ENCODE data around the gene ARL8B. TPM values are rescaled to one million over a fixed set of nuclear protein-coding genes. Genes with fewer than 3 reads are reported as not detected.

The ARL8B gene
- total and polyA plus RNA-seq, 10 of the 15 experiments (the other 5 are each of a cell fraction or from before 2014, with no cell fraction given) = 22.0 to 80.6 (median 43.7) TPM

DNA sequence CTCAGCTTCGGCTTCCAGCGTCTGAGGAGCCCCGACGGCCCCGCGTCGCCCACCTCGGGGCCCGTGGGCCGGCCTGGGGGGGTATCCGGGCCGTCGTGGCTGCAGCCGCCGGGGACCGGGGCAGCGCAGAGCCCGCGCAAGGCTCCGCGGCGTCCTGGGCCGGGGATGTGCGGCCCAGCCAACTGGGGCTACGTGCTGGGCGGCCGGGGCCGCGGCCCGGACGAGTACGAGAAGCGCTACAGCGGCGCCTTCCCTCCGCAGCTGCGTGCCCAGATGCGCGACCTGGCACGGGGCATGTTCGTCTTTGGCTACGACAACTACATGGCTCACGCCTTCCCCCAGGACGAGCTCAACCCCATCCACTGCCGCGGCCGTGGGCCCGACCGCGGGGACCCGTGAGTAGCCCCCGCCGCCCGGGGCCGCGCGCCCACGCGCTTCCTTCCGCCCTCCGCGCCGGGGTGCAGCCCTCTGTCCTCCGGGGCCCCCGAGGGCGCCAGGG is 65.9 kb downstream of the ARL8B start:
- intact Hi-C loops (cut with micrococcal nuclease; ENCODE audit: unreplicated experiment) (loop anchor here (1.0 to 5.0 kb wide), 4 partner anchors 47 to 431 kb away; partner anchors contain the start of genes ARL8B and BHLHE40), in situ Hi-C loops (cut with MboI) (no loop called here)
- peak overlapping the region; percentile 96 for H3K27ac ChIP-seq (ENCODE audit: control insufficient read depth, insufficient read depth)
- no TSS peak for BruUV-seq (replicated peaks)
- H3K4me2 ChIP-seq (ENCODE audit: control insufficient read depth, insufficient read depth) = peak overlapping the region; percentile 17
- no peak for DNase-seq (ENCODE audit: low read depth, low spot score)
- ChIA-PET RAD21 (ENCODE audit: unreplicated experiment) (interaction anchor here (1.5 to 3.9 kb wide), 5 partner anchors 10 to 64 kb away, joined by 4 to 31 read pairs (median 14); no protein-coding TSS in a partner anchor), CTCF (interaction anchor here (1.6 to 18.8 kb wide), 3 partner anchors 10 to 204 kb away, joined by 3 to 163 read pairs (median 7); no protein-coding TSS in a partner anchor), SMC1A (ENCODE audit: uncharacterized antibody, unreplicated experiment) (interaction anchor here (1.5 to 20.1 kb wide), 5 partner anchors 7 to 111 kb away, joined by 4 to 284 read pairs (median 30); no protein-coding TSS in a partner anchor), POLR2A (interaction anchor here (1.0 to 5.5 kb wide), 6 partner anchors 10 to 51 kb away, joined by 3 to 68 read pairs (median 8); no protein-coding TSS in a partner anchor)
- 0 out of 2 replicates have a peak overlapping the region, but pooled peaks have one; percentile 8 for H2AFZ ChIP-seq (ENCODE audit: control insufficient read depth, low read depth, low read length)
- ATAC-seq = peak; percentile 16
- no peaks in the 10 kb centered on the region for H3K27me3 ChIP-seq (replicated peaks in 1 of 2; ENCODE audit: control insufficient read depth in 2 of 2, insufficient read depth in 2 of 2, low read length in 1 of 2)
- FAIRE-seq = no peak
- H4K20me1 ChIP-seq (ENCODE audit: control insufficient read depth, insufficient read depth) = no peaks in the 10 kb centered on the region
- peak overlapping the region; percentile 88 for H3K4me3 ChIP-seq
- H3K79me2 ChIP-seq (ENCODE audit: control insufficient read depth, insufficient read depth, low read length) = peaks cover 68% of the 10 kb centered on the region
- no peaks in the 10 kb centered on the region for H3K36me3 ChIP-seq (ENCODE audit: control insufficient read depth in 2 of 2, insufficient read depth in 2 of 2, low read length in 1 of 2)
- H3K9me3 ChIP-seq (replicated peaks; ENCODE audit: control insufficient read depth, insufficient read depth, low read length) = no peaks in the 10 kb centered on the region
- H3K9ac ChIP-seq (ENCODE audit: control insufficient read depth, insufficient read depth, low read length) = peak overlapping the region; percentile 81
- peaks cover 23% of the 10 kb centered on the region for H3K4me1 ChIP-seq (ENCODE audit: control insufficient read depth, insufficient read depth, low read length)
- WGBS (ENCODE audit: insufficient coverage, insufficient replicate concordance, low lambda C conversion rate, missing lambda C conversion rate) = under 1% methylated on average over 41 of the region's 66 CpGs
- peak in 1 of 2 experiments; percentile 30; a peak in 1 of 4 replicates for TF ChIP-seq SRF (IDR thresholded peaks at IDR 0.05; ENCODE audit: low read depth in 2 of 2, low read length in 2 of 2)
- TF ChIP-seq, protein P1, sequence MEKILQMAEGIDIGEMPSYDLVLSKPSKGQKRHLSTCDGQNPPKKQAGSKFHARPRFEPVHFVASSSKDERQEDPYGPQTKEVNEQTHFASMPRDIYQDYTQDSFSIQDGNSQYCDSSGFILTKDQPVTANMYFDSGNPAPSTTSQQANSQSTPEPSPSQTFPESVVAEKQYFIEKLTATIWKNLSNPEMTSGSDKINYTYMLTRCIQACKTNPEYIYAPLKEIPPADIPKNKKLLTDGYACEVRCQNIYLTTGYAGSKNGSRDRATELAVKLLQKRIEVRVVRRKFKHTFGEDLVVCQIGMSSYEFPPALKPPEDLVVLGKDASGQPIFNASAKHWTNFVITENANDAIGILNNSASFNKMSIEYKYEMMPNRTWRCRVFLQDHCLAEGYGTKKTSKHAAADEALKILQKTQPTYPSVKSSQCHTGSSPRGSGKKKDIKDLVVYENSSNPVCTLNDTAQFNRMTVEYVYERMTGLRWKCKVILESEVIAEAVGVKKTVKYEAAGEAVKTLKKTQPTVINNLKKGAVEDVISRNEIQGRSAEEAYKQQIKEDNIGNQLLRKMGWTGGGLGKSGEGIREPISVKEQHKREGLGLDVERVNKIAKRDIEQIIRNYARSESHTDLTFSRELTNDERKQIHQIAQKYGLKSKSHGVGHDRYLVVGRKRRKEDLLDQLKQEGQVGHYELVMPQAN (conservative IDR thresholded peaks at IDR 0.05) = peak; percentile 35
- TF ChIP-seq ZBTB11 (CRISPR knock-in tag; IDR thresholded peaks at IDR 0.05) = peak; percentile 81; the same call in 1 of the 2 replicates
- TF ChIP-seq LARP7 (IDR thresholded peaks at IDR 0.05) = peak; percentile 91
- TF ChIP-seq CBX5 (IDR thresholded peaks at IDR 0.05; ENCODE audit: low read depth) = no peak
- peak; percentile 87 for TF ChIP-seq DPF2 (IDR thresholded peaks at IDR 0.05)
- TF ChIP-seq NR2F1 (conservative IDR thresholded peaks at IDR 0.05) = peak; percentile 39; the same call in 1 of the 2 replicates
- peak in 1 of 2 experiments; percentile 95; a peak in 2 of 3 replicates for TF ChIP-seq EGR1 (IDR thresholded peaks at IDR 0.05; ENCODE audit: borderline replicate concordance in 1 of 2, low read depth in 2 of 2, low read length in 2 of 2)
- TF ChIP-seq TCF3 (IDR thresholded peaks at IDR 0.05; ENCODE audit: borderline replicate concordance, insufficient read depth, low read depth, low read length) = 0 out of 2 replicates have a peak, but pooled peaks have one; percentile 15
- no peak for TF ChIP-seq MYB (IDR thresholded peaks at IDR 0.05; ENCODE audit: borderline replicate concordance, low read depth, low read length)
- TF ChIP-seq POLR2A (IDR thresholded peaks at IDR 0.05; ENCODE audit: low read depth, low read length) = peak; percentile 76
- peak; percentile 64; the same call in 1 of the 2 replicates for TF ChIP-seq POLR2AphosphoS5 (IDR thresholded peaks at IDR 0.05; ENCODE audit: low read length)
- no peak for TF ChIP-seq KDM1A (IDR thresholded peaks at IDR 0.05; ENCODE audit: borderline replicate concordance)
- no peak for TF ChIP-seq POU2F2 (IDR thresholded peaks at IDR 0.05; ENCODE audit: borderline replicate concordance, low read depth, low read length)
- TF ChIP-seq ZSCAN29 (IDR thresholded peaks at IDR 0.05) = no peak
- TF ChIP-seq, protein P2, sequence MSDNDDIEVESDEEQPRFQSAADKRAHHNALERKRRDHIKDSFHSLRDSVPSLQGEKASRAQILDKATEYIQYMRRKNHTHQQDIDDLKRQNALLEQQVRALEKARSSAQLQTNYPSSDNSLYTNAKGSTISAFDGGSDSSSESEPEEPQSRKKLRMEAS (IDR thresholded peaks at IDR 0.05; ENCODE audit: low read depth, low read length) = 0 out of 2 replicates have a peak, but pooled peaks have one; percentile 28
- peak; percentile 46; the same call in 1 of the 2 replicates for TF ChIP-seq BACH1 (IDR thresholded peaks at IDR 0.05; ENCODE audit: borderline replicate concordance)
- no peak for TF ChIP-seq BCL11A (IDR thresholded peaks at IDR 0.05; ENCODE audit: low read depth, low read length)
- TF ChIP-seq IKZF1 (conservative IDR thresholded peaks at IDR 0.05) = peak; percentile 83
- 0 out of 2 replicates have a peak, but pooled peaks have one; percentile 33 for TF ChIP-seq CHD2 (IDR thresholded peaks at IDR 0.05; ENCODE audit: borderline replicate concordance, low read depth, low read length)

Measured in GM12878 (cell line).